ENCODE data around the gene WDR38.

DNA sequence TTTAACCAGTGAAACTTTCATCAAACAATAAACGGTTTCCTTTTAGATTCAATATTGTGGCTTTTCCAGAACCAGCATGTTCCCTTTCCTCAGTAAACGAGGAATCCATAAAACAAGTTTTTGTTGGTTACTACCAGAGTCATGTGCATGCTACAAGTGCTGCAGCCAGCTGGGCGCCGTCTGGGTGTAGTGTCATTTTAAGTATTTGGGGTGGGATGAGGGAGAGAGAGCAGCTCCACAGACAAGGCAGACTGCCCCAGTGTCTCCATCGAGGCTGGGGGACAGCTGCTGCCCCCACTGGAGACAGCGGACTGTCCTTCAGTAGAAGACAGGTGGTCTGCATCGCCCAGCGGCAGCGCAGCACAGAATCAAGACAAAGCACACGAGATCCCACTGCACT is 26.0 kb downstream of the WDR38 start:
- TF ChIP-seq POLR2AphosphoS5 (IDR thresholded peaks at IDR 0.05; ENCODE audit: borderline replicate concordance, low read depth, low read length) (no peak), EZH2 (IDR thresholded peaks at IDR 0.05) (no peak)

Data from SK-N-MC (cell line).